ENCODE measurements around the gene FTO. TPM values are rescaled to one million over a fixed set of nuclear protein-coding genes. Genes with fewer than 3 reads are reported as not detected.

Gene FTO
- total and polyA plus RNA-seq, 2 of the 8 experiments (the other 6 are each of a cell fraction or from before 2014, with no cell fraction given): 34.5 to 59.8 TPM

DNA sequence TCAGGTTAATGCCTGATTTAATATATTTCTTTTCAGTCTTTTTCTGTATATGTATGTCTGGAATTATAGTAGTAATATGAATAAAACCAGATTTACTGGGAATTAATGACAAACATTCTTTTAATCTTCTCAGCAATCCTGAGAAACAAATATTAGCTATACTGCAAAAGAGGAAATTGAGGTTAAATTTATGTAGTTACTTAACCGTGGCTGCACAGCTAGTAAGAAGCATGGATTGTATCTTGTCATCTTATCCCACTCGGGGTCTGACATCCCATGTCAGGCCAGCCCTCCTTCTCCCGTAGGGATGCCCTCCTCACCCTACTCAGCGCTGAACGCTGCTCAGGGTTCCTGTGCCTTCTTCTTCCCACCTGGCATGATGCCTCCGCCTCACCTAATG lies 143.0 kb downstream of the FTO start:
- Histone ChIP-seq H3K14ac (ENCODE audit: insufficient read length) (no peak overlapping the region), H3K4ac (replicated peaks; ENCODE audit: insufficient read length, low read depth, low read length) (no peak overlapping the region), H3K27ac (ENCODE audit: low read depth, low read length) (no peak overlapping the region), H3K9me3 (ENCODE audit: insufficient read depth in 2 of 2, low read depth in 1 of 2, low read length in 1 of 2) (no peaks in the 10 kb centered on the region), H4K8ac (ENCODE audit: extremely low read depth, insufficient read depth, low read length) (no peak overlapping the region), H2AFZ (ENCODE audit: low read length) (no peak overlapping the region), H3K36me3 (ENCODE audit: control insufficient read depth in 2 of 4, insufficient read depth in 4 of 4, low read length in 3 of 4) (no peaks in the 10 kb centered on the region), H2BK5ac (ENCODE audit: low read depth, low read length) (no peak overlapping the region), H3K27me3 (replicated peaks in 1 of 4; ENCODE audit: control insufficient read depth in 3 of 4, extremely low read depth in 1 of 4, insufficient read depth in 3 of 4, low read length in 3 of 4) (no peaks in the 10 kb centered on the region), H3K18ac (ENCODE audit: extremely low read depth, low read length) (no peak overlapping the region), H4K20me1 (replicated peaks in 1 of 2; ENCODE audit: control insufficient read depth in 1 of 2, insufficient read depth in 2 of 2, low read length in 2 of 2) (no peaks in the 10 kb centered on the region), H3K79me2 (ENCODE audit: control insufficient read depth in 1 of 2, insufficient read depth in 2 of 2, low read length in 2 of 2) (no peaks in the 10 kb centered on the region), H2AK5ac (ENCODE audit: low read depth, low read length) (no peak overlapping the region), H3K23me2 (ENCODE audit: low read depth, low read length) (no peaks in the 10 kb centered on the region), H3K23ac (ENCODE audit: insufficient read length) (no peak overlapping the region), H3K4me2 (ENCODE audit: insufficient read depth in 1 of 2, low read depth in 2 of 2, low read length in 2 of 2) (no peak overlapping the region), H3K4me1 (replicated peaks in 1 of 4; ENCODE audit: control insufficient read depth in 3 of 4, insufficient read depth in 4 of 4, low read length in 3 of 4) (peaks cover 0 to 6% (median 0%) of the 10 kb centered on the region in 4 experiments; a peak in 2 of 7 replicates), H2BK15ac (ENCODE audit: low read length) (no peak overlapping the region), H2BK120ac (replicated peaks; ENCODE audit: low read depth, low read length) (no peak overlapping the region), H3K56ac (replicated peaks; ENCODE audit: insufficient read length, low read depth, low read length) (no peak overlapping the region), H4K91ac (replicated peaks; ENCODE audit: insufficient read length, low read length) (no peak overlapping the region), H2BK20ac (ENCODE audit: low read length) (no peak overlapping the region), H3K9ac (replicated peaks in 1 of 4; ENCODE audit: extremely low read depth in 1 of 4, low read depth in 3 of 4, low read length in 3 of 4) (no peak overlapping the region), H3K4me3 (ENCODE audit: extremely low read depth in 1 of 4, insufficient read depth in 2 of 4, low read depth in 3 of 4, low read length in 4 of 4) (no peak overlapping the region), H2BK12ac (ENCODE audit: low read depth, low read length) (no peak overlapping the region), H4K5ac (ENCODE audit: insufficient read length, low read depth, low read length) (no peak overlapping the region), H3K79me1 (ENCODE audit: low read depth, low read length) (no peaks in the 10 kb centered on the region)
- DNase-seq (ENCODE audit: low read depth in 1 of 2, low spot score in 2 of 2) (no peak), FAIRE-seq (no peak)
- 92% methylated on average over 6 of the region's 6 CpGs; no CpG with 5 or more reads in 1 of the 2 experiments for WGBS, 2 experiments (ENCODE audit: extremely low coverage in 1 of 2, insufficient coverage in 1 of 2, insufficient read length in 1 of 2, insufficient replicate concordance in 2 of 2, low coverage in 1 of 2, low lambda C conversion rate in 2 of 2, missing lambda C conversion rate in 1 of 2)
- POLR2A ChIA-PET (ENCODE audit: partially characterized antibody): no interaction called here
- CTCF ChIA-PET (ENCODE audit: partially characterized antibody): interaction anchor here (0.6 kb wide), 1 partner anchor 72 kb away, joined by 3 read pairs; no protein-coding TSS in a partner anchor
- no peak for TF ChIP-seq HDAC2 (IDR thresholded peaks at IDR 0.05; ENCODE audit: borderline replicate concordance in 1 of 2, low read depth in 2 of 2, low read length in 2 of 2)
- TF ChIP-seq TEAD4 (IDR thresholded peaks at IDR 0.05; ENCODE audit: low read depth, low read length): no peak
- TF ChIP-seq SP4 (IDR thresholded peaks at IDR 0.05; ENCODE audit: low read length): no peak
- TF ChIP-seq POLR2AphosphoS5 (IDR thresholded peaks at IDR 0.05; ENCODE audit: low read depth, low read length): no peak
- TF ChIP-seq TCF12 (IDR thresholded peaks at IDR 0.05; ENCODE audit: low read depth, low read length): no peak
- no peak for TF ChIP-seq CHD1 (IDR thresholded peaks at IDR 0.05; ENCODE audit: low read depth, low read length)
- no peak for TF ChIP-seq TBP (IDR thresholded peaks at IDR 0.05; ENCODE audit: low read depth, low read length)
- no peak for TF ChIP-seq POU5F1 (IDR thresholded peaks at IDR 0.05; ENCODE audit: low read depth, low read length)
- no peak for TF ChIP-seq SUZ12 (IDR thresholded peaks at IDR 0.05; ENCODE audit: low read length)
- no peak for TF ChIP-seq MAFK (IDR thresholded peaks at IDR 0.05; ENCODE audit: low read depth, low read length)
- no peak for TF ChIP-seq EP300 (IDR thresholded peaks at IDR 0.05; ENCODE audit: borderline replicate concordance in 1 of 2, low read depth in 2 of 2, low read length in 2 of 2)
- TF ChIP-seq SAP30 (IDR thresholded peaks at IDR 0.05; ENCODE audit: insufficient read depth, insufficient replicate concordance, low read length): no peak
- TF ChIP-seq JUN (IDR thresholded peaks at IDR 0.05; ENCODE audit: low read depth, low read length): no peak
- TF ChIP-seq GABPA (IDR thresholded peaks at IDR 0.05; ENCODE audit: borderline replicate concordance, insufficient read depth, low read length): no peak
- TF ChIP-seq SIX5 (IDR thresholded peaks at IDR 0.05; ENCODE audit: low read depth, low read length): no peak

All from H1 (cell line).